Calu3 (cell line): ENCODE data around the gene DAAM2. TPM values are rescaled to one million over a fixed set of nuclear protein-coding genes. Genes with fewer than 3 reads are reported as not detected.

ENCODE experiments used
- BruUV-seq: library from RNA; stranded (reverse); fragments of 400-500 nt; replicated peaks from 2 replicates; lab custom pipeline; 2021; lab: Mats Ljungman, UMichigan
- CTCF ChIA-PET: fragments of 300-600 bp; sonication (Branson Sonifier 250); formaldehyde crosslinking; loops from one replicate; lab custom pipeline; 2022; ENCODE audit warnings: antibody characterized with exemption; lab: Charles Lee
- DNase-seq: peaks from one replicate; pipeline ENCODE4 v3.0.0; 2022
- H3K27ac Mint-ChIP-seq: one replicate; pipeline ENCODE4 v1.8.0; 2022; ENCODE audit warnings: mixed read lengths; ENCODE audit not compliant: unreplicated experiment
- H3K27me3 Mint-ChIP-seq: one replicate; pipeline ENCODE4 v1.8.0; 2022; ENCODE audit warnings: mixed read lengths; ENCODE audit not compliant: unreplicated experiment
- H3K36me3 Mint-ChIP-seq: one replicate; pipeline ENCODE4 v1.8.0; 2022; ENCODE audit warnings: mild to moderate bottlenecking, moderate library complexity, mixed read lengths; ENCODE audit not compliant: insufficient read depth, unreplicated experiment
- H3K4me1 Mint-ChIP-seq: one replicate; pipeline ENCODE4 v1.8.0; 2022; ENCODE audit warnings: mild to moderate bottlenecking, low read depth, mixed read lengths; ENCODE audit not compliant: unreplicated experiment
- H3K4me3 Mint-ChIP-seq: one replicate; pipeline ENCODE4 v1.8.0; 2022; ENCODE audit warnings: mild to moderate bottlenecking, low read depth, moderate library complexity, mixed read lengths; ENCODE audit not compliant: unreplicated experiment
- H3K9me3 Mint-ChIP-seq: one replicate; pipeline ENCODE4 v1.8.0; 2022; ENCODE audit warnings: low read depth, mixed read lengths; ENCODE audit not compliant: unreplicated experiment
- CTCF ChIP-seq: fragments of 200-600 bp; IDR thresholded peaks from one replicate; pipeline ENCODE4 v1.8.0; 2022; ENCODE audit warnings: antibody characterized with exemption; ENCODE audit not compliant: unreplicated experiment
- intact Hi-C: fragments of 100-400 bp; cut with micrococcal nuclease; formaldehyde crosslinking; loops from one replicate; pipeline ENCODE4 v1.10.0; 2022; ENCODE audit not compliant: unreplicated experiment
- total RNA-seq: library from RNA; stranded (reverse); gene quantifications from 2 replicates; pipeline ENCODE4 v1.2.3, GENCODE V29; 2022

DAAM2 gene
- total RNA-seq, 1 experiment from 2014 or later: not detected

GRCh38 chr6:39839445-39839844 lies 47.3 kb downstream of the DAAM2 start:
- no peak for TF ChIP-seq CTCF
- Mint-ChIP-seq H3K36me3 (no peaks in the 10 kb centered on the region), H3K9me3 (no peaks in the 10 kb centered on the region), H3K4me1 (no peaks in the 10 kb centered on the region), H3K27me3 (peaks cover 41% of the 10 kb centered on the region), H3K27ac (no peak overlapping the region), H3K4me3 (no peak overlapping the region)
- no peak for DNase-seq
- intact Hi-C loops: no loop called here
- no TSS peak for BruUV-seq
- CTCF ChIA-PET: no interaction called here

GRCh38 chr6:39840781-39841180 lies 48.6 kb downstream of the DAAM2 start:
- no peak for TF ChIP-seq CTCF
- no peaks in the 10 kb centered on the region for H3K9me3 Mint-ChIP-seq
- CTCF ChIA-PET: no interaction called here
- H3K4me1 Mint-ChIP-seq: no peaks in the 10 kb centered on the region
- intact Hi-C loops: no loop called here
- H3K4me3 Mint-ChIP-seq: no peak overlapping the region
- H3K27me3 Mint-ChIP-seq: peaks cover 28% of the 10 kb centered on the region
- no peak for DNase-seq
- H3K36me3 Mint-ChIP-seq: no peaks in the 10 kb centered on the region
- no peak overlapping the region for H3K27ac Mint-ChIP-seq
- BruUV-seq: no TSS peak

GRCh38 chr6:39841291-39841690 lies 49.1 kb downstream of the DAAM2 start:
- BruUV-seq: no TSS peak
- Mint-ChIP-seq H3K27ac (no peak overlapping the region), H3K4me1 (no peaks in the 10 kb centered on the region), H3K4me3 (no peak overlapping the region), H3K27me3 (peaks cover 23% of the 10 kb centered on the region), H3K36me3 (no peaks in the 10 kb centered on the region), H3K9me3 (no peaks in the 10 kb centered on the region)
- CTCF ChIA-PET: interaction anchor here (0.6 kb wide), 1 partner anchor 608 kb away, joined by 4 read pairs; no protein-coding TSS in a partner anchor
- TF ChIP-seq CTCF: no peak
- DNase-seq: no peak
- intact Hi-C loops: no loop called here

- no peaks in the 10 kb centered on the region for H3K36me3 Mint-ChIP-seq
- no peaks in the 10 kb centered on the region for H3K4me1 Mint-ChIP-seq
- intact Hi-C loops: no loop called here
- H3K9me3 Mint-ChIP-seq: no peaks in the 10 kb centered on the region
- no TSS peak for BruUV-seq
- no peak overlapping the region for H3K27ac Mint-ChIP-seq
- no peak overlapping the region for H3K4me3 Mint-ChIP-seq
- CTCF ChIA-PET: interaction anchor here (0.6 kb wide), 1 partner anchor 608 kb away, joined by 4 read pairs; no protein-coding TSS in a partner anchor
- TF ChIP-seq CTCF: no peak
- no peak for DNase-seq
- H3K27me3 Mint-ChIP-seq: peaks cover 17% of the 10 kb centered on the region
Observed at GRCh38 chr6:39841923-39842322, 49.7 kb downstream of the DAAM2 start.
